ENCODE results near the gene UNC13A.

- TF ChIP-seq CTCF (IDR thresholded peaks at IDR 0.05) (no peak), POLR2A (IDR thresholded peaks at IDR 0.05) (no peak)
Measured at GRCh38 chr19:17620696-17621095, 67.5 kb downstream of the UNC13A start.

Data from stomach (tissue), 4 donors.